Fibroblast of skin of right biceps (primary cell): ENCODE measurements around the gene ZMPSTE24.
"Not testable (repeated sequence)": the region's sequence is repeated elsewhere in the genome, so short reads cannot be mapped to it uniquely, and the experiment has no call there.

Source experiments
- DNase-seq: peaks from one replicate; pipeline ENCODE4 v3.0.0-alpha.2; 2013

ZMPSTE24 gene

DNA sequence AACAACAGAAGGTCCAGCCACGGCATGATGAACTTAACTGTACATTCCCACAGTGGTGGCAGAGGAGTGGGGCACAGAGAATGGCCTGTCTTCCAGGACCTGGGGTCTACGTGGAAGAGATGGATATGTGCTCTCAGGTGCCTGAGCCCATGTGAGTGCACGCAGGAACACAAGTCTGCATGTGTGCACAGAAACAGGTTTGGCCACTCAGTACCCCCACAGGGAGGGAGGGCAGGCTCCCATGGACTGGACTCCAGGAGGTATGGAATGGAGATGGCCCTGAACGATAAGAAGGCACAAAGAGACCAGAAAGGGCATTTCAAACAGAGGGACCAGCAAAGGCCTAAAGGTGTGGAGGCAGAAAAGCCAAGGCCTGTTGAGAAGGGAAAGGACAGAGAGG, 48.3 kb downstream of the ZMPSTE24 start:
- DNase-seq, result no peak

DNA sequence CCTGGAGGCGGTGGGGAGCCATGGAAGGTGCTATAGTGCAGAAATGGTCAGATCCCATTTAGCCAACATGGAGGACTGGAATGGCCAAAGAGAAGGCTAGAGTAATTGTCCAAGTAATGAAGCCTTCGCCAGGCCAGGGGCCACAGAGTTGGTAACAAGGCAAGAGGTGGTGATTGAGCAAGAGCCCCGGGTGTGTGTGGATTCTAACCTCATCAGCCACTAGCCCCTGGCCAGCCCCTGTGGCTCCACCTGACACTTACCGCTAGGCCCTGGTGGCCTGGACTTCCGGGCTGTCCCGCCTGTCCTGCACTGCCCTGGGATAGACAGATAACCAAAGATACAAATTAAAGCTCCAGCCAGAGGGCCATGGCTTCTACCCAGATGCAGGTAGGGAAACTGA, 49.1 kb downstream of the ZMPSTE24 start:
- DNase-seq, result no peak

DNA sequence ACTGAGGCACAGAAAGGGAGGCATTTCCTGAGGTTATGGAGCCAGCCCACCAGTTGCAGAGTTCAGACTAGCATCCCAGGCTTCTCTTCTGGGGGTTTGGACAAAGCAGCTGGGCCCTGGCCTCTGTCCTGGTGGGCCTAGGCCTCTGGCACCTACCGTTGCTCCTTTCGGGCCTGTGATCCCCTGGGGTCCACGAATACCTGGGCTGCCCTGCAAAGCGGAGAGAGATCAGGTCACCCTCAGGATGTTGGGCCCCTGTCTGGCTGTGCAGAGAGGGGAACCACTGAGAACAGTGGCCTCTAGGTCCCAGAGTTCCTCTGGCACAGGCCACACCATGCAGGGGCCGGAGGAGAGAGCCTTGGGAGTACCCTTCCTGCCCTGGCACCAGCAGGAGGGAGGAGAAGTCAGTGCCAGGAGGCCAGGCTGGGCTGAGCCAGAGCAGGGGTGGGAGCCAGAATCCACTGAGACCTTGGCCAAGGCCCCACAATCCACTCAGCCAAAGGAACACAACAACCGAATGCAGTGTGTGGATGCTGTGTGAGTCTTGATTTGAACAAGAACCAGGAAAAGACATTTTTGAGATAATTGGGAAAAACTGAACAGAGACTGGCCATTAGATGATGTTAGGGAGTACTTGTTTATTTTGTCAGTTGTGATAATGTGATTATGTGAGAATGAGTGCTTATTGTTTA, 50.1 kb downstream of the ZMPSTE24 start:
- no peak for DNase-seq

DNA sequence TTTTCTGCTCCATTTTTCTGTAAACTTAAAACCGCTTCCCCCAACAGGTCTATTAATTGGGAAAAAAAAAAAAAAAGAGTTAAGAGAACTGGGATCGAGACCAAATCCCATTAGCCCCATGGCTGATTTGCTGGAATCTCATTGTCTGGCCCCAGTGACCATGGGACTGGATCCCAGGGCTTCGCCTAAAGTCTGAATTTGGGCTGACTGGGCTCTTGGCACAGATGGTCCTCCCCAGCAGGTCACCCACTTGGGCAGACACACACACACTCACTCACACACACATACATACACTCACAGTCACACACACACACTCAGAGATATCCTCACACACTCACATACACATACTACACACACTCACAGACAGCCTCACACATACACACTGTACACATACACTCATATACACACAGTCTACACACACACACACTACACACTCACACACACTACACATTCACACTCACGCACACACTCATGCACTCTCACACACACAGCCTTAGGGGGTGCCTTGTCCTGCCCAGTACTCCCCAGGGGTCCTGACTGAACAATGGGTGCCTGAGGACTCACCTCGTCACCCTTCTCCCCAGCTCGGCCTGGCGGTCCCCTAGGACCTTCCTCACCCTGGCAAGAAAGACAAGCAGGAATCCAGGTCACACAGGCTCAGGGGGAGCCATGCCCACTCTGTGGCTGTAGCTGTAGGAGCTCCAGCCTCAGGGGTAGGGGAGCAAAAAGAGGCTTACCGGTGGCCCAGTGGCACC, 51.5 kb downstream of the ZMPSTE24 start:
- no peak for DNase-seq

DNA sequence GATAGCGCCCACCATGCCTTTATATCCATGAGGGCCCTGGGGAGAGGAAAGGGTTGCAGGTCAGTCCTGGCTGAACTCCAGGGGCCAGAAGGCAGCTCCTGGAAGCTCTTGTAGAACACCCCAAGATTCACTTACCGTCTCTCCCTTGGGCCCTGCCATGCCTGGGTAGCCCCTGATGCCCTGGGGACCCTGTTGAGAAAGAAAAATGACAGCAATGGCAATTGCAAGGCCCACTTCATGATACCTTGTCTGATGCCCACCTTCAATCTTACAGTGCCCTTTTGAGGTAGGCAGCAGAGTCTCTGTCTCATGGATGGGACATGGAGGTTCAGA, 52.1 kb downstream of the ZMPSTE24 start:
- DNase-seq, result no peak

DNA sequence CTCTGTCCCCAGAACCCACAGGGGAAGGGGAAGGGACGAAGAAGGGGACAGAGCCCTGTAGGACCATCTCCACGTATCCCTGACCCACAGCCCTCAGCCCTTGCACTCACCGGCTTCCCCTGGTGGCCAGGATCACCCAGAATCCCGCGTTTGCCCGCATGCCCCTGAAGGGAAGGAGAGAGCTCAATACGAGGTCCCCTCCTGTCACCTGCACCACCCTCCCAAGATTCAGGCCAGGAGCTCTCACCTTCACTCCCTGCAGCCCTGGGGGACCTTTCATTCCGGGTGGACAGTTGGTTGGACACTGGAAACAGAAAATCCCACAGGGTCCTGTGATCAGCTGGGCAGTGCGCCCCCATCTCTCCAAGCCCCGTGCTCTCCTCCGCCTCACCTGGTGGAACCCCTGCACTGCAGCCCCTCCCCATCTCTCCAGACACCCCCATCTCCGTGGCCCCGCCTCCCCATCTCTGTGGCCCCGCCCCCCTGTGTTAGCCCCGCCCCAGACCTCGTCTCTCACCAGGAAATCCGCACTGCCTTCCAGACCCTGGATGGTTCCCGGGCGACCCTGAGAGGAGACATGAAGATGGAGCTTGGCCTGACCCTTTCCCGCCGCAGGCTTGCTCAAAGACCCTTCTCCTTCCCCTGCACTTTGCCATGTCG, 53.1 kb downstream of the ZMPSTE24 start:
- no peak for DNase-seq

DNA sequence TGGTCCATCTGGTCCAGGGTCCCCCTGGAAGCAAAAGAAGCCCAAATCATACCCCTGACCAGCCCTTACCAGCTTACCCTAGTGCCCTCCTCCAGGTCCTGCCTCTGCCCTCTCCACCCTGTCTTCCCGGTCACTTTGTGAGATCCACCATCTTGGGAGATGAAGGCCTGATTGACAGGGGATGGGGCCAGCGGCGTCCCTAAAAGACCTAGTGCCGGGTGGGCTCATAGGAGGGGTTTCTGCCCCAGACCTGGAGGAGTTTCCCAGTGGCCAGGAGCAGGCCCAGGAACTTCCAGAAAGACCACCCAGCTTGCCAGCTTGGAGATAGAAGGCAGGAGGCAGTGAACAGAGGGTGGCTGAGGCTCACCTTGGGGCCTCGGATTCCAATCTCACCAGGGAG, 53.7 kb downstream of the ZMPSTE24 start:
- DNase-seq, result no peak

DNA sequence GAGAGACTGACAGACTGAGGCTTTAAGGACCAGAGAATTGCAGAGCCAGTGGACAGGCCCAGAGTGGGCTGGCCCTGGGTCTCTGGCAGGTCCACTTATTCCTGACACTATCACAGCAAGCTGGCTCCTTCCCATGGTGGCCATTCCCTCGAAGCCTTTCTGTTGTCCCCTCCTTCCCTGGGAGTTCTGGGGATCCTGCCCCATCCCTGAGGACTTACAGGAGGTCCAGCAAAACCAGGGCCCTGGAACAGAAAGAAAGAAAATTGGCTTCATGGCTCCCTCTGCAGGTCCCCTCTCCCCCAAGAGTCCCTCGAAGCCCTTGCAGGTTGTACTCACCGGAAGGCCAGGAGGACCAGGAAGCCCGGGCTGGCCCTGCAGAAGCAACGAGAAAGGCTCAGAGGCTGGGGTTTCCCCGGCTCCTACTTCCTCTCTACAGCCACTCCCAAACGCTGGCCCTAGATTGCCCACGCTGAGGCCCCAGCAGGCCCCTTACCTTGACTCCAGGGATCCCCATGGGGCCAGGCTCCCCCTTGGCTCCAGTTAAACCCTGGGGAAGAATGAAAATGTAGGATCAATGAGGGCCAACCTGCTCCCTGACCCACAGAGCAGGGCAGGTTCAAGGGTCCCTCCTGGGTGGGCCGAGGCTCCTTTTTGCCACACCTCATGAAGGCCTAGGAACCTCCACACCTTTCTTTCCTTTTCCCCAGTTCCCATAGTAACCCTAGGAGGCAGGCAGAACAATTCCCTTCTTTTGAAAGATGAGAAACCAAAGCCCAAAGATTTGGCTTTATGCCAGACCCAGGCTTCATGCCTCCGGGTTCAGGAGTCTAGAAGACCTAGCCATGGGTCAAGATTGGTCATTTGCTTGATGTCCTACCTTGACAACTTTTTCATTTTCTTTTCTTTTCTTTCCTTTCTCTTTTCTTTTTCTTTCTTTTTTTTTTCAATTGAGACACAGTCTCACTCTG, 54.5 kb downstream of the ZMPSTE24 start:
- DNase-seq, result no peak

DNA sequence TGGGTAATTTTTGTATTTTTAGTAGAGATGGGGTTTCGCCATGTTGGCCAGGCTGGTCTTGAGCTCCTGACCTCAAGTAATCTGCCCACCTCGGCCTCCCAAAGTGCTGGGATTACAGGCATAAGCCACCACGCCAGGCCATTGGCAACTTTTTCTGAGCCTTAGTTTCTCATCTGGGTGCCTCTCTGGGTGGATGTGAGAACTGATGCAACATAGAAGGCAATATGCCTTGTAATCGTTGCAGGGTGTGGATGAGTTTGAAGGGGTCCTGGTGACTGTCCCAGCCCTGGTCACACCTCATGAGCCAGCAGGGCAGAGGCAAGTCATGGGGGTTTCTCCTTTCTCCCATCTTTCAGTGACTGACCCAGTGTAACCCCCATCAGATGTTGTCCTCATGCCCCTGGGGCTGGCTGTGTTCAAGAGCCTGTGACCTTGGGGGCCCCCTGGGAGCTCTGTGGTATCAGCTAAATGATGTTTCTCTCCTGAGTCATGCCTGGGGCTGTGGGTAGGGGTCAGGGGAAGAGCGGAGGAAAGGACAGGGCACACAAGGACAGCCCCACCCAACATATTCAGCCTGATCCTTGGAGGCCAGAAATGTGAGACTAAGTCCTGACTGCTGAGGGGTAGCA, 55.4 kb downstream of the ZMPSTE24 start:
- peak; percentile 61 for DNase-seq

DNA sequence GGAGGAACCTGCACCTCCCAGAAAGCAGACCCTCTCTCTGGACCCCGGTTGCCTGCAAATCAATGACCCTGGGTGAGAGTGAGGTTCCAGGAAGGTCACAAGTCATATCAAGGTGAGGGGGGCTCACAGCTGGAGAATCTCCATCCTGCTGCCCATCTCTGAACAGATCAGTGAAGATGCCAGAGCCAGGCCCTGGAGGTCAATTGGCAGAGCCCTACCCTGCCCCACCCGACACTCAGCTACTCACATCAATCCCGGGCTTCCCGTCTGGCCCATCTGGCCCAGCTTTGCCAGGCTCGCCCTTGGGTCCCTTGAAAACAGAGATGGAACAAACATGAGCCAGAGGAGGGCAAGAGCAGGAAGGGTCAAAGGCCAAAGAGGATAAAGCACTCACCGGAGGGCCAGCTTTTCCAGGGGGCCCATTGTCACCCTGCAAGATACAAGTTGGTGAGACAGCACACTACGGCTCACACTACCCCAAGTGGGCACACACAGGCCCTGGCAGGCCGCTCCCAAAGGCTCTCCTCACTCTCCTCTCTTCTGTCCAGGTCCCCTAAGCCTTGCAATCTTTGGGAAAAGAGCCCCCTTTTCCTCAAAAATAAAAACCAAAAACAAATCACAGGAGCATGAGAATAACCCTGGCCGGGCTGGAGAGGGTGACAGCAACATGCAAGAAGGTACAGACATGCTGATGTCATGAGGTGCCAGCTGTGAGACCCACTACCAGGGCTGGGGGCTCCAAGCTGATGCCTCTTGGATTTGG, 56.1 kb downstream of the ZMPSTE24 start:
- no peak for DNase-seq

DNA sequence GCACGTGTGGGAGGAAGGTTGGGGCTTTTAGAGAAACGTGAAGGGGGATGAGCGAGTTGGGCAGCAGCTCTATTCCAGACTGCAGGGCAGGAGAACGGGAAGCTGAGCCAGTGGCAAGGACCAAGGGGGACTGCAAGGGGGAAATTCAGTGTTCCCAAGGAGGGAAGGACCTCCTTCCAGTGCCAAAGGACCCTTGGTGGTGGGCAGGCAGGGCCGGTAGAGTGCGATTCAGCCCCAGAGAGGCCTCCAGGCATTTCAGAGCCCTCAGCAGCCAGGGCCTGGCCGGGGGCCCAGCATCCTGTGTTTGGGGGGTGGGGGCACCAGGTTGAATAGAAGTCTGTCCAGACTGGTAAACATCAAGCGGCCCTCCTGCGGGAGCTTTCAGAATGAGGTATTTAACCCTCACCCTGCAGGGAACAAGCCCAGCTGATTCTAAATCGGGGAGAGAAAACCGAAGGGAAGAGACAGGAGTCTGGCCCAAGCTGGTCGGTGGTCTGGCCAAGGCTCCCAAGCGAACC, 56.7 kb downstream of the ZMPSTE24 start:
- no peak for DNase-seq

DNA sequence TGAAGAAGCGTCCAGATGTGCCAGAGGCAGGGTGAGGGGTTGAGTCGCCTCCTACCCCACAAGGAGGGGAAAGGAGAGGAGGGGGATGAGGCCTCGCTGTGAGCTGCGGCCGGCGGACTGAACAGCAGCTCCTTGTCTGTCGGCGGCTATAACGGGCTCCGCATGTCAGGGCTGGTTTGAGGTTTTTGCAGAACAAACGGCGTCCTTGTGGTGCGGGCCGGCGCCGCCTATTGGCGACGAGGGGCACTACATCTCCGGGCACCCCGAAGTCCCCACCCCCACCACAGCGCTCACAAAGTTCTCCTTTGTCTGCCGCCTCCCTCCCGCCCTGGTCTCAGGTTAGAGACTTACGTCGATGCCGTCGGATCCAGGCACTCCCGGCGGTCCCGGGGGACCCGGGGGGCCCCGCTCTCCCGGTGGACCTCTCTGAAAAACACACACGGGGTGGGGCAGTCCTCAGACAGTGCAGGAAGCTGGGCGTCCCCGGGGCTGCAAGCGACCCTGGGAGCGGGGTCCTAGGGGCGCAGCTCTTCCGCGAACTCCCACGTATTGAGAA, 57.3 kb downstream of the ZMPSTE24 start:
- DNase-seq, result peak; percentile 86

DNA sequence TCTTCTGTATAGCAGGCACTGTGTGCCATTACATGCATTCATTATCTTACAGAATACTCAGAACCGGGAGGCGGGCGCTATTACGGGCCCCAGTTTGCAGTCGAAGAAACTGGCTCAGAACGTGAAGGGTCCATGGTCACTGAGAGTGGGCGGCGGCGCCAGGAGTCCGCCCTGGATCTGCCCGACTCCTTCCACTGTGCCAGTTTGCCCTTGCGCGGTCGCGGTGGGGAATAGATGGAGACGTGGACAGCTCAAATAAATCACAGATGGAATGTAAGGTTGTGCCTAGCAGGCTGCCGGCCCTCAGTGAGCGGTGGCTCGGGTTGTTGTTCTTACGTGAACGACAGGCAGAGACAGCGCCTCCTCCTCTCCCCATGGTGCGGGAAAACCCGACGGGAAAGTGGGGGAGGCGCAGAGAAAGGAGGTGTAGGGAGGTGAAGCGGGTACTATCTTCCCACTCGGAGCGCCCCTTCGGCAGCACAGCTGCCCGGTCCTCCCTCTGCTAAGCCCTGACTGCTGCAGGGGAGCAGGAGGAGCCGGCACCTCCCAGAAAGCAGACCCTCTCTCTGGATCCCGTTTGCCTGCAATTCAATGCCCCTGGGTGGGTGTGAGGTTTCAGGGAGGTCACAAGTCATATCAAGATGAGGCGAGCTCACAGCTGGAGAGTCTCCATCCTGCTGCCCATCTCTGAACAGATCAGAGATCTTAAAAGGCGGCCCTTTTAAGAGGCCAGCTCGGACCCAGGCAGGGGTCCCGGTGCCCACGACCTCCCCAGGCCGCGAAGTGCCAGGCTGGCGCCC, 58.0 kb downstream of the ZMPSTE24 start:
- no peak for DNase-seq

DNA sequence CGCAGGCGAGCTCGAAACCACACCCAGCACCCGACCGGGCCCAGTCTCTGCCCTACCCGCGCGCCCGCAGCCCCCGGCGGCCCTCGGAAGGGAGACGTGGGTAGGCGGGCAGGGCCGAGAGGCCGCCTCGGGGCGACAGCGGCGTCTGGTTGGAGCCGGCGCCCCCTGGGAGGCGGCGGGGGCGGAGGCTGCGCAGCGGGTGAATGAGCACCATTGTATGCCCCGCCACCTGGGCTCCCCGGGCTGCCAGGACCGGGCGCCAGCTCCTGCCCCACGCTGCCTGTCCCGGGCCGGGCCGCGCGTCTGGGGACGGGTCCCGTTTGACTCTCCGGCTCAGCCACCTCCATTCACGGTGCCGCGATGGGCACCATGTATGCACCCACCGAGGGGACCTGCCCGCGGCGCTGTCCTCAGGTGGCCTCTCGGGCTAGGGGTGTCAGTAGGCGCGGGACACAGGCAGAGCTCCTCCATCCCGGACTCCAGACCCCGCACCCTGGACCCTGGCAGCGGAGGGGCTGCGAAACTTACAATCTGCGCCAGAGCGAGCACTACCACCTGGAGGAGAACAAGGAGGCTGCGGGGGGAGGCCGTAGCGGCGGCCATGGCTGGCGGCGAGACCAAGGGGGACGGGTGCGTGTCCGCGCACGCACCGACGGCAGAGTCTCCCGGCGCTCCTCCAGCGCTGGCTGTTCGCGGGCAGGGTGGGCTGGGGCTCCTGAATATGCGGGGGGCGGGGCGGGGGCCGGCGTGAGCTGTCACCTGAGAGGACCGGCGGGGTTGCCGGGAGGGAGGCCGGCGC, 58.8 kb downstream of the ZMPSTE24 start, which contains the start of gene COL9A2:
Gene COL9A2, minus strand, starts transcription at position 692 of the 799 bp plus-strand sequence. Its CDS starts 89 bp downstream, at position 603.
- DNase-seq, result peak; percentile 13

DNA sequence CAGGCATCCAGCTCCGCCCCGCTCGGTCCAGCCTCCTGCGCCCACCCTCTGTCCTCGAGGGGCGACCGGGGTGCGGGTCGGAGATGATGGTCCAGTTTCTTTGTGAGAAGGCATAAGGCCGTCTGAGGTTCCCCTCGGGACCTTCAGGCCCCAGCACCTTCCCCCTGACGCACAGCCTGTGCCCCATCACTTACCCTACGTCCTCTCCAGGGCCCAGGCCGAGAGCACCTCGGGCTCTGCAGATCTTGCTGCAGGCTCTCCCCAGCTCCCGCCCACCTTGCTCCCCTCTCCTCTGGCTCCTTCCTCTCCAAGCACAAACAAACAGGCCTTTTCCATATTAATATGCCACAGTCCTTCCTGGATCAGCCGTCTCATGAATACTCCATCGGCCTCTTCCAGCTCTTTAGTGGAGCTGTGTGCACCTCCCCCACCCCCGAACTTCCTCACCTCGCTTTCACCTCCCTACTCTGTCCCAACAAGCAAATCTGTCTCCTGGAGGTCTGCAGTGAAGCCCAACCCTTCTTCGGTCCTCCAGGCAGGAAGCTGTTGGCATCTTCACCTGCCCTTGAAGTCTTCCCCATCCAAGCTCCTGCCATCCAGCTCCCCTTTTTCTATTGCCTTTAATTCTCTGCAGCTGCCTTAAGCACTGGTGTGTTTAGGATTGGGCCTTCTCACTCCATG, 59.5 kb downstream of the ZMPSTE24 start:
- DNase-seq, result no peak

DNA sequence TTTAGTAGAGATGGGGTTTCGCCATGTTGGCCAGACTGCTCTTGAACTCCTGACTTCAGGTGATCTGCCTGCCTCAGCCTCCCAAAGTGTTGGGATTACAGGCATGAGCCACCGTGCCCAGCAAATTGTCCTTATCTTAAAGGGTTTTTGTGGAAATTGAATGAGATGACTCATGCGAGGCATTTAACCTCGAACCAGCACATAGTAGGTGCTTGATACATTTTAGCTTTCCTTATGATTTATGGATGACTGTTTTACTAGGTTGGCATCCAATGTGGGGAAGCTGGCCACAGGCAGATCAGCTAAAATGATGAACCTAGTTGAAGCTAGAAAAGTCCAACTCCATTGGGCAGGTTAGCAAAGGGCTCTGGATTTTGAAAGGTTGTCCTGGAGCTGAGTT, 60.4 kb downstream of the ZMPSTE24 start:
- DNase-seq, result no peak

DNA sequence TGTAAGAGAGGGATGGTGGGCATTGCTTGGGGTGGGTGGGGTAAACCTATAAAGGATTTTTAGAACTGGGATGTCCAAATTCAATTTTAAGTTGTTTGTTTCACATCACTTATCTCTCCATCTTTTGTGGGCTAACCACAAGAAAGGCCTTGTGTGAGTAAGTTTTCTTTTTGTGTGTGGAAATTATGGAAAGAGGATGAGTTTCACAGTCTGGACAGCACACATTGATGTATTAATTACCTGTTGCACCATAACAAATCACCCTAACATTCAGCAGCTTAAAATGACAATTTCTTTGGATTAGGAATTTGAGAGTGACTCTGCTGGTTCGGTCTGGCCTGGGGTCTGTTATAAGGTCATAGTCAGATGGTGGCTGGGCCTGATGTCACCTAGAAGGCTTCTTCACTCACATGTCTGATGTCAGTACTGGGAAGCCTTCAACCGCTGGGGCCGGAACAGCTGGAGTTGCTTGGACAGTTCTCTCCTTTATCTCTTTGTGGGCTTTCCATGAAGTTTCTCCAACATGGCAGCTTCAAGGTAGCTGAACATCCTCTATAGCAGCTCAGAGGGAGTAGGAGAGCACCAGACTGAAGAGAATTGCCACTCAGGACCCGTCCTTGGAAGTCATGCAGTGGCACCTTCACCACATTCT, 61.1 kb downstream of the ZMPSTE24 start:
- DNase-seq, result no peak

DNA sequence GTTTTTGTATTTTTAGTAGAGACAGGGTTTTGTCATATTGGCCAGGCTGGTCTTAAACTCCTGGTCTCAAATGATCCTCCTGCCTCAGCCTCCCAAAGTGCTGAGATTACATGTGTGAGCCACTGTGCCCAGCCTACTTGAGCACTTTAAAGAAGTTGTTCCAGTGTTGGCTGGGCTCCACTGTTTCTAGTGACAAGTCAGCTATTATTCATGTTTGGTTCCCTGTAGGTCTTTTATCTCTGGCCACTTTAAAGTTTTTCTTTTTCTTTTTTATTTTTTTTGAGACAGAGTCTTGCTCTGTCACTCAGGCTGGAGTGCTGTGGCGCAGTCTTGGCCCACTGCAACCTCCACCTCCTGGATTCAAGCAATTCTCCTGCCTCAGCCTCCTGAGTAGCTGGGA, 73.4 kb downstream of the ZMPSTE24 start:
- not testable (repeated sequence) for DNase-seq
